ENCODE results near the gene BTBD2. TPM values are rescaled to one million over a fixed set of nuclear protein-coding genes. Genes with fewer than 3 reads are reported as not detected.

The BTBD2 gene
- total and polyA plus RNA-seq, 2 donors (not counting 1 experiment from before 2014, with no cell fraction given) = 75.2 to 85.6 TPM

DNA sequence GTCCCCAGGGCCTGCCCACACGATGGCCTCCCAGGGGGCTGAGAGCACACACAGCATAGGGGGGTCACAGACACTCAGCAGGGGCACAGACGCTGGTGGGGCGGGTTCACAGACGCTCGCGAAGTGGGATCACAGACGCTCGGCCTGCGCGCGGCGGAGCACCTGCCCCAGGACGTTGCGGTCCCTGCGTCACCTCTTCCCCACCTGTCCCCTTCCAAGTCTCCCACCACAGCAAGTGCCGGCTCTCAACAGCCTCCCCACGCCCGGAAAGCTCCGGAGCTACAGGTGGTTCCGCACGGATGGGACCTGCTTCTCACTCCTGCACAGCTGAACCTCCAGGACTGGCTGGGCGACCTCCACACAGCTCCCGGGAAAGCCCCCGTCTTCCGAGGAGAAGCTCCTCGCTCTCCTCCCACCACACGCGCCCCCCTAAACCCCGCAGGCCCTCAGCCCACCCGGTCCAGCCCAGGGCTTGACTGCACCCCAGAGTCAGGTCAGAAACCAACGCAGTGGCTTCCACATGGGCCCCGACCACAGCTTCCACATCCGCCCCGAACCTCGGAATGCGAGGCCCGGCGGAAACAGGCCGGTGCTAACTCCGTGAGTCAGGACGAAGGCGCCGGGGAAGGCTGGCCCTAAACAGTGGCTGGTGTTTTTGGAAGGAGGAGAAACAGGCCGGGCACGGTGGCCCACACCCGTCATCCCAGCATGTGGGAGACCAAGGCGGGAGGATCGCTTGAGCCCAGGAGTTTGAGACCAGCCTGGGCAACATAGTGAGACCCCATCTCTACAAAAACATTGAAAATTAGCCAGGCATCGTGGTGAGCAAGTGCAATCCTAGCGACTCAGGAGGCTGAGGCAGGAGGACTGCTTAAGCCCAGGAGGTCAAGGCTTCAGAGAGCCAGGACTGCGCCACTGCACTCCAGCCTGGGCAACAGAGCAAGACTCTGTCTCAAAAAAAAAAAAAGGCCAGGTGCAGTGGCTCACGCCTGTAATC, 16.5 kb downstream of the BTBD2 start:
- Mint-ChIP-seq H3K27me3 (no peaks in the 10 kb centered on the region), H3K4me1 (peaks cover 10% of the 10 kb centered on the region), H3K27ac (no peak overlapping the region), H3K9me3 (ENCODE audit: insufficient read depth) (no peaks in the 10 kb centered on the region), H3K4me3 (no peak overlapping the region)
- H3K27ac ChIP-seq (ENCODE audit: low read length in 2 of 2) = no peak overlapping the region
- no peaks in the 10 kb centered on the region for H3K27me3 ChIP-seq (replicated peaks in 1 of 4; ENCODE audit: control extremely low read depth in 1 of 4, control insufficient read depth in 3 of 4, insufficient read depth in 4 of 4, low read length in 3 of 4)
- WGBS (ENCODE audit: insufficient coverage) = 85% methylated on average over 40 of the region's 52 CpGs
- peaks cover 27% of the 10 kb centered on the region for H4K20me1 ChIP-seq (ENCODE audit: control insufficient read depth, insufficient read depth, low read length, poor library complexity, severe bottlenecking)
- intact Hi-C loops (cut with micrococcal nuclease) = no loop called here
- CTCF ChIA-PET = interaction anchor here (0.7 kb wide), 1 partner anchor 481 kb away, joined by 4 read pairs; no protein-coding TSS in a partner anchor
- H2AFZ ChIP-seq (ENCODE audit: insufficient read depth, low read depth, low read length, poor library complexity, severe bottlenecking) = no peak overlapping the region
- DNase-seq = no peak
- POLR2A ChIA-PET = interaction anchor here (0.5 to 0.7 kb wide), 2 partner anchors 32 to 60 kb away, joined by 3 to 4 read pairs; no protein-coding TSS in a partner anchor
- ATAC-seq (ENCODE audit: low read depth) = no peak
- no peak overlapping the region for H3K9ac ChIP-seq (ENCODE audit: low read length)
- H3K4me2 ChIP-seq (replicated peaks; ENCODE audit: low read depth, low read length, poor library complexity, severe bottlenecking) = no peak overlapping the region
- H3K79me2 ChIP-seq (ENCODE audit: control insufficient read depth, insufficient read depth, low read length) = peaks cover 26% of the 10 kb centered on the region
- H3K4me1 ChIP-seq (ENCODE audit: control insufficient read depth in 2 of 2, insufficient read depth in 2 of 2, low read length in 2 of 2) = no peaks in the 10 kb centered on the region
- H3K9me3 ChIP-seq (ENCODE audit: control extremely low read depth in 1 of 3, control insufficient read depth in 2 of 3, insufficient read depth in 1 of 3, low read length in 2 of 3) = no peaks in the 10 kb centered on the region
- H3K4me3 ChIP-seq (ENCODE audit: control extremely low read depth in 1 of 5, extremely low read depth in 1 of 5, insufficient read depth in 1 of 5, low read depth in 2 of 5, low read length in 4 of 5) = no peak overlapping the region
- no peak for TF ChIP-seq EZH2 (IDR thresholded peaks at IDR 0.05; ENCODE audit: borderline replicate concordance, insufficient read depth, low read depth, low read length, poor library complexity, severe bottlenecking)
- TF ChIP-seq, protein P1, sequence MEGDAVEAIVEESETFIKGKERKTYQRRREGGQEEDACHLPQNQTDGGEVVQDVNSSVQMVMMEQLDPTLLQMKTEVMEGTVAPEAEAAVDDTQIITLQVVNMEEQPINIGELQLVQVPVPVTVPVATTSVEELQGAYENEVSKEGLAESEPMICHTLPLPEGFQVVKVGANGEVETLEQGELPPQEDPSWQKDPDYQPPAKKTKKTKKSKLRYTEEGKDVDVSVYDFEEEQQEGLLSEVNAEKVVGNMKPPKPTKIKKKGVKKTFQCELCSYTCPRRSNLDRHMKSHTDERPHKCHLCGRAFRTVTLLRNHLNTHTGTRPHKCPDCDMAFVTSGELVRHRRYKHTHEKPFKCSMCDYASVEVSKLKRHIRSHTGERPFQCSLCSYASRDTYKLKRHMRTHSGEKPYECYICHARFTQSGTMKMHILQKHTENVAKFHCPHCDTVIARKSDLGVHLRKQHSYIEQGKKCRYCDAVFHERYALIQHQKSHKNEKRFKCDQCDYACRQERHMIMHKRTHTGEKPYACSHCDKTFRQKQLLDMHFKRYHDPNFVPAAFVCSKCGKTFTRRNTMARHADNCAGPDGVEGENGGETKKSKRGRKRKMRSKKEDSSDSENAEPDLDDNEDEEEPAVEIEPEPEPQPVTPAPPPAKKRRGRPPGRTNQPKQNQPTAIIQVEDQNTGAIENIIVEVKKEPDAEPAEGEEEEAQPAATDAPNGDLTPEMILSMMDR (IDR thresholded peaks at IDR 0.05) = no peak
- peaks cover 0 to 28% of the 10 kb centered on the region in 2 experiments for H3K36me3 ChIP-seq (replicated peaks in 1 of 2; ENCODE audit: control extremely low read depth in 1 of 2, control insufficient read depth in 1 of 2, extremely low read depth in 1 of 2, insufficient read depth in 2 of 2, low read length in 1 of 2)

Data from B cell (primary cell).